ENCODE measurements around the gene CIROP. TPM values are rescaled to one million over a fixed set of nuclear protein-coding genes. Genes with fewer than 3 reads are reported as not detected.
A peak's percentile ranks its signal among the peaks of the same experiment; 100 is the strongest.

The CIROP gene
- total and polyA plus RNA-seq, 3 experiments from 2014 or later = not detected

DNA sequence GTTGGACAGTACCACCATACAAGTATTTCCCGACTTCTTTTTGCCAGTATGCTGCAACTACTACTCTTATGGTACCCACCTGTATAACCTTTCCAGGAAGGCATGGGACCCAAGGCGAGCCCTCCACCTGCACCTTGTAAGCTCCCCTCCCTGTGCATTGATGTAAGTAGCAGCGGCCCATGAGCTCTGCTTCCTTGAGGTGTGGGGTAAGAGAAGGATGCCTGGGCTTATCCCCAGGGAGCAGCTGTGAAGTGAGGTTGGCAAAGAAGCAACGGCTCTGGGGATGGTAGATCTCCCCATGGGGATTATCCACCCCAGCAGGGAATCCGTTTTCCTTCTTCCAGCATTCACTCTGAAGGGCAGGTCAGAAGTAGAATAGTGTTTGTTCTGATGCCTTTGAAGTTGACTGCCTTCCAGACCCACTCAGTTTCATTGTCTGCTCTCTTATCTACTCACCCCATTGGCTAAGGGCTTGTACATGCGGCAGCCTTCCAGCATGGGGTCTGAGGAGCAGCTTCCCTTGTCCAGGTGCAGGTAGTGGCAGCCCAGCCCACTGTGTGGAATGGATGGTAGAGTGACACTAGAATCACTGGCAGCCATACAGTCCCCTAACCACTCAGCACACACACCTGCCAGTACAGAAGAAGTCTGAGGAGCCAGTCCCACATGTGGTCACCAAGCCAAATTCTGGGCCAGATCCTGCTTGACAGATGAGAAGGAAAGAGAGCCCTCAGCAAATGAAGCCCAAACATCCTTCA, 3.4 kb downstream of the CIROP start:
- no peaks in the 10 kb centered on the region for H3K27me3 Mint-ChIP-seq

DNA sequence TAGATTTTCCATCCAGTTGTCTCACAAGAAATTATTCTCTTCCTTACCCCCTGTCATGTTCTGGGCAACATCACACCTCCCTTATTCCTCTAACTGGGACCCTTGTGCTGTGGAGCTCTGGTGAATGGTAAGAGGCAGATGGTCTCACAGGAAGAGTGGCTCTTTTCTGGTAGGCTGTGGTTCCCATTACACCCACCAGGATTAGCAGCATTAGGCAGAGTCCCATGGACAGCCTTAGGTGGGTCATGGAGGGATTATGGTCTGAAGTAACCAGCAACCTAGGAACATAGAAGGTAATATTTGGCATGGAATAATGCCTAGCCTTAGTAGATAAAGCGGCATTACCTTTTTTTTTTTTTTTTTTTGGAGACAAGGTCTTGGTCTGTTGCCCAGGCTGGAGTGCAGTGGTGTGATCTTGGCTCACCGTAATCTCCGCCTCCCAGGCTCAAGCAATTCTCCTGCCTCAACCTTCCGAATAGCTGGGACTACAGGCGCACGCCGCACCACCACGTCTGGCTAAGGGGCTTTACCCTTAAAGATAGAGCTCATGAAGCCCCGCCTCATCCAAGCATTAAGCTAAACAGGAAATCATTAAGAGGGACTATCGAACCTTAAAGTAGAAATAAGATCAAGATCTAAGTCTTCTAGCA, 5.5 kb downstream of the CIROP start:
- POLR2A ChIA-PET = no interaction called here
- H3K4me3 ChIP-seq (ENCODE audit: low read length) = no peak overlapping the region
- H3K9me3 ChIP-seq (ENCODE audit: low read length) = no peaks in the 10 kb centered on the region
- DNase-seq = no peak
- CTCF ChIA-PET = interaction anchor here (0.8 to 0.9 kb wide), 2 partner anchors 22 to 39 kb away, joined by 3 read pairs; no protein-coding TSS in a partner anchor
- Mint-ChIP-seq H3K36me3 (peaks cover 1 to 28% (median 3%) of the 10 kb centered on the region in 3 donors), H3K4me1 (peaks cover 10 to 36% (median 23%) of the 10 kb centered on the region in 3 donors), H3K4me3 (no peak overlapping the region), H3K27me3 (no peaks in the 10 kb centered on the region), H3K27ac (peak overlapping the region in 2 of 8 donors; percentile 10 to 21), H3K9me3 (no peaks in the 10 kb centered on the region)
- H3K36me3 ChIP-seq (ENCODE audit: insufficient read depth, low read length) = peaks cover 19% of the 10 kb centered on the region
- peaks cover 18% of the 10 kb centered on the region for H3K4me1 ChIP-seq (ENCODE audit: insufficient read depth, low read length)
- H3K27me3 ChIP-seq (ENCODE audit: insufficient read depth, low read length, poor library complexity, severe bottlenecking) = no peaks in the 10 kb centered on the region
- no peak overlapping the region for H3K27ac ChIP-seq (ENCODE audit: low read depth, low read length)

More for the DNA sequence above, 3.4 kb downstream of the CIROP start:
- H3K27ac Mint-ChIP-seq = peak overlapping the region in 1 of 8 donors; percentile 85
- H3K9me3 Mint-ChIP-seq = no peaks in the 10 kb centered on the region
- peaks cover 10 to 35% (median 17%) of the 10 kb centered on the region in 3 donors for H3K4me1 Mint-ChIP-seq
- H3K27me3 ChIP-seq (ENCODE audit: insufficient read depth, low read length, poor library complexity, severe bottlenecking) = no peaks in the 10 kb centered on the region
- peaks cover 19% of the 10 kb centered on the region for H3K36me3 ChIP-seq (ENCODE audit: insufficient read depth, low read length)
- peaks cover 2 to 28% (median 3%) of the 10 kb centered on the region in 3 donors for H3K36me3 Mint-ChIP-seq
- peak overlapping the region in 1 of 7 donors; percentile 15 for H3K4me3 Mint-ChIP-seq
- H3K27ac ChIP-seq (ENCODE audit: low read depth, low read length) = no peak overlapping the region
- H3K9me3 ChIP-seq (ENCODE audit: low read length) = no peaks in the 10 kb centered on the region
- H3K4me3 ChIP-seq (ENCODE audit: low read length) = no peak overlapping the region
- H3K4me1 ChIP-seq (ENCODE audit: insufficient read depth, low read length) = peaks cover 18% of the 10 kb centered on the region
- DNase-seq = no peak
- ChIA-PET POLR2A (no interaction called here), CTCF (interaction anchor here (1.2 to 1.7 kb wide), 3 partner anchors 19 to 199 kb away, joined by 3 to 4 read pairs (median 3); no protein-coding TSS in a partner anchor)

DNA sequence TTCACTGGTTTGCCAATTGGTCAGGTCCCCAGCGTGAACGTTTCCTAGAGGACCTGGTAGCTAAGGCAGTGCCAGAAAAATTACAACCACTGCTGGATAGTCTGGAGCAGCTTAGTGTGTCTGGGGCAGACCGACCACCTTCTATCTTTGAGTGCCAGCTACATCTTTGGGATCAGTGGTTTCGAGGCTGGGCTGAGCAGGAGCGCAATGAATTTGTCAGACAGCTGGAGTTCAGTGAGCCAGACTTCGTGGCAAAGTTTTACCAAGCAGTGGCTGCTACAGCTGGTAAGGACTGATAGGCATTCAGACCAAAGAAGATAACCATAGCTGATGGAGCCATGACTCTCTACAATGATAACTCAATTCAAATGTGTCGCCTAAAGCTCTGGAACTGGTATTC, 7.0 kb downstream of the CIROP start:
- CTCF ChIA-PET = interaction anchor here (0.8 to 5.1 kb wide), 4 partner anchors 23 to 111 kb away, joined by 3 to 31 read pairs (median 6); no protein-coding TSS in a partner anchor
- DNase-seq = no peak
- H3K27me3 Mint-ChIP-seq = no peaks in the 10 kb centered on the region
- H3K4me1 ChIP-seq (ENCODE audit: insufficient read depth, low read length) = peaks cover 32% of the 10 kb centered on the region
- peaks cover 24% of the 10 kb centered on the region for H3K36me3 ChIP-seq (ENCODE audit: insufficient read depth, low read length)
- H3K4me3 ChIP-seq (ENCODE audit: low read length) = no peak overlapping the region
- no peak overlapping the region for H3K27ac ChIP-seq (ENCODE audit: low read depth, low read length)
- H3K4me1 Mint-ChIP-seq = peaks cover 10 to 36% (median 32%) of the 10 kb centered on the region in 3 donors
- no peaks in the 10 kb centered on the region for H3K9me3 Mint-ChIP-seq
- POLR2A ChIA-PET = no interaction called here
- peaks cover 1 to 35% (median 3%) of the 10 kb centered on the region in 3 donors for H3K36me3 Mint-ChIP-seq
- H3K27ac Mint-ChIP-seq = peak overlapping the region in 6 of 8 donors; percentile 7 to 66 (median 50)
- no peaks in the 10 kb centered on the region for H3K9me3 ChIP-seq (ENCODE audit: low read length)
- H3K4me3 Mint-ChIP-seq = peak overlapping the region in 1 of 7 donors; percentile 8
- no peaks in the 10 kb centered on the region for H3K27me3 ChIP-seq (ENCODE audit: insufficient read depth, low read length, poor library complexity, severe bottlenecking)

DNA sequence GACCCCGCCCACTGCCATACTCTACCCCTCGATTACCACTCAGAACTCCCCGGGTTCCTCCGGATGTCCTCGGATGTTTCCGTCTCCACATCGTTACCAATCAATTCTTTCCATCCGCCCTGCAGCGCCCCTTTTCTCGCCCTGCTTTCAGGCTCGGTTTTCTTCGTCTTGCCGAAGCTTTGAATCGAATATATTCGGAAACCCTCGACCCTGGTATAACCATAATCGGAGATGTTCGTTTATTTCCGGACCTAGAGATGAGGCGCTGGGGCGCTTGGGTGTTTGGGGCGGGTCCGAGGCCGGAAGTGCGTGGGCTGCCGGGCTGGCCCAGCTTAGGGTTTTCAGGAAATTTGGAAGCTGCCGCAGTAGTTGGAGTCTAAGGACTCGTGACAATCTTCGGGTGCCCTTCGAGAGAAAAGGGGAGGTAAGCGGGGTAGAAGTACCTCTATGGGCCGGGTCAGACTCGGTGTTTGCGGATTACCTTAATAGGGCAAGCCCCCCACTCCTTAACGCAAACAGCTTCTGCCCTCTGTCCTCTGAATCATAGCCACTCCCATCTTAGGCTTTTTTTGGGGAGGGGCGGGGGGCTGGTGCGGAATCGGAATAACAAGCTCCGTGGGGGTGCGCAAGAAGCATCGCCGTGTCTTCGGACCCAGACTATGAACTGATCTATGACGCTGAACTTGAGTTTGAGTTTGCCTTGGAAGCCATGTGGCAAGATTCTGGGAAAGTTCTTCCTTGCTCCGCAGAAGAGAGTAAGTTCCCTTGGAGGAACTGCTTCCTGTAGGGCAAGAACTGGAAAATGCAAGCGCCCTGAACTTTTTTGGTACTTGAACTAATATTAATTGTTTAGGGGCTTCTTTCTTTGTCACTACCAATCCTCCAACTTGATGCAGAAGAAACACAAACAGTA, 9.3 kb downstream of the CIROP start, which contains the start of gene C14orf119:
Gene C14orf119, plus strand, starts transcription at position 310 of the 913 bp plus-strand sequence. CDS start 2,154 bp downstream, outside the sequence.
- peak within 1 kb of the TSS; percentile 97 for H3K27ac ChIP-seq (ENCODE audit: low read depth, low read length)
- Mint-ChIP-seq H3K4me1 (peaks cover 13 to 41% (median 36%) of the 10 kb centered on the region in 3 donors), H3K27ac (no peak within 1 kb of the TSS), H3K36me3 (peaks cover 5 to 50% (median 8%) of the 10 kb centered on the region in 3 donors), H3K9me3 (no peaks in the 10 kb centered on the region), H3K27me3 (no peaks in the 10 kb centered on the region), H3K4me3 (no peak within 1 kb of the TSS)
- peaks cover 34% of the 10 kb centered on the region for H3K36me3 ChIP-seq (ENCODE audit: insufficient read depth, low read length)
- H3K9me3 ChIP-seq (ENCODE audit: low read length) = no peaks in the 10 kb centered on the region
- H3K4me3 ChIP-seq (ENCODE audit: low read length) = peak within 1 kb of the TSS; percentile 97
- H3K4me1 ChIP-seq (ENCODE audit: insufficient read depth, low read length) = peaks cover 38% of the 10 kb centered on the region
- ChIA-PET POLR2A (interaction anchor here (0.6 to 2.8 kb wide), 16 partner anchors 18 to 1869 kb away, joined by 3 to 32 read pairs (median 8); partner anchors contain the start of genes OXA1L, PABPN1, PPP1R3E and PRMT5), CTCF (interaction anchor here (0.7 to 5.1 kb wide), 16 partner anchors 10 to 226 kb away, joined by 3 to 35 read pairs (median 6); partner anchors contain the start of genes AJUBA, CEBPE, LRP10 and PABPN1)
- DNase-seq = peak; percentile 99 to 100 (median 100)
- no peaks in the 10 kb centered on the region for H3K27me3 ChIP-seq (ENCODE audit: insufficient read depth, low read length, poor library complexity, severe bottlenecking)

DNA sequence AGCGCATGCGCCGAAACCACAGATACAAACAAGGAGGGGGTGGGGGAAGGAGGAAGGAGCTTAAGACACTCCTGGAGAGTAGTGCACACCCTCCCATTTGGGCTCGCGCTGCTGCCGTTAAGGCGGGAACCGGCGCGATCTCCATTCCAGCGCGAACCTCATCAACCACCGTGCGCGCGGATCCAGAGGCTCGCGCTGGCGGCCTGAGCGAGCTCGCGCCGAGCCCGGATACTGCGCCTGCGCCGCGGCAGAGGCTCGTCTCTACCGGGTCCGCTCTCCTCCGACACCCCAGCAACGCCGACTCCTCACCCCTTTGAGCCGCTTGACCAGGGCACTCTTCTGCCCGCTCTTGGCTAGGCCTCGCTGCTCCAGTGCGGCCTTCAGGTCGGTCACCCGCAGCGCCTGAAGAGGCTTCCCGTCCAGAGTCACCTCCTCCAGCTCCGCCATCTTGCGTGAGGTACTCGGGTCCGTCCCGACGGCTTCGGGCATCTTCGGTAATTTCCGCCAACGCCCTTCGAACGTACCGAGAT, 10.1 kb downstream of the CIROP start, which contains the start of gene ACIN1:
Gene ACIN1, minus strand, starts transcription at position 471 of the 530 bp plus-strand sequence. Its CDS starts 24 bp downstream, at position 447.
- Mint-ChIP-seq H3K27ac (no peak within 1 kb of the TSS), H3K27me3 (no peaks in the 10 kb centered on the region), H3K9me3 (no peaks in the 10 kb centered on the region), H3K36me3 (peaks cover 8 to 56% (median 9%) of the 10 kb centered on the region in 3 donors), H3K4me3 (no peak within 1 kb of the TSS), H3K4me1 (peaks cover 19 to 42% (median 40%) of the 10 kb centered on the region in 3 donors)
- Histone ChIP-seq H3K27me3 (ENCODE audit: insufficient read depth, low read length, poor library complexity, severe bottlenecking) (no peaks in the 10 kb centered on the region), H3K4me3 (ENCODE audit: low read length) (peak within 1 kb of the TSS; percentile 97), H3K27ac (ENCODE audit: low read depth, low read length) (peak within 1 kb of the TSS; percentile 97), H3K4me1 (ENCODE audit: insufficient read depth, low read length) (peaks cover 38% of the 10 kb centered on the region), H3K36me3 (ENCODE audit: insufficient read depth, low read length) (peaks cover 42% of the 10 kb centered on the region), H3K9me3 (ENCODE audit: low read length) (no peaks in the 10 kb centered on the region)
- peak in 2 of 5 donors; percentile 62 to 84 for DNase-seq
- POLR2A ChIA-PET = interaction anchor here (0.6 to 2.8 kb wide), 15 partner anchors 17 to 1868 kb away, joined by 3 to 32 read pairs (median 9); partner anchors contain the start of genes OXA1L, PABPN1, PPP1R3E and PRMT5
- CTCF ChIA-PET = interaction anchor here (0.7 to 5.1 kb wide), 17 partner anchors 9 to 227 kb away, joined by 3 to 35 read pairs (median 6); partner anchors contain the start of genes AJUBA, CEBPE, LRP10 and PABPN1

DNA sequence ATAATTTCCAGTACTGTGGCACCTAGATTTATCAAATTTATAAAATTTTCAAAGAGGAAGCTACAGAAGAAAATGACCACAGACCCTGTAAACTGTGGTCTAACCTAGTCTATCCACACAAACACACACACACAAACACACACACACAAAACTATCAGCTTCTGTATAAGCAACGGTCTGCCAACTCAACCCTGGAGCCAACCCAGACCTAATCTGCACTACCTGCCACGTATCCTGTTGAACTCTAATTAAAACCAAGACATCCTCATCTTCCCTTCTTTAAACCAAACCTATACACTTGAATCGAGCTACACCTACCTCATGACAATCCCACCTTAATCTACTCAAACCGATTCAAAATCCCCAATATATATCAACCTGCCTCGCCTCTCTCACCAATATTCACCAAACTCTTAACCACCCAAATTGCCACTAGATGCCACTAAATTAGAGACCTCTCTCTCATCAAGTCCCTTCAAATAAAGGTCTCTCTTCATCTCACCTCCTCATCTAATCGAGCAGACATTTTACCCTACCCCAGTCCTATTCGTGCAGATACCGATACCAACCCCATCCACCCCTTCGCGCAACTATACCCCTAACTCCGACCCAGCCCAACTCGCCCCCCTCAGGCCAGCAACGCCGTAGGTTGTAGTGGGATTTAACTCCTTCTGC, 10.7 kb downstream of the CIROP start:
- DNase-seq = no peak
- no peak overlapping the region for H3K4me3 Mint-ChIP-seq
- ChIA-PET POLR2A (interaction anchor here (0.6 to 2.8 kb wide), 12 partner anchors 16 to 1349 kb away, joined by 3 to 32 read pairs (median 8); partner anchors contain the start of genes OXA1L, PPP1R3E, PRMT5 and RBM23), CTCF (interaction anchor here (1.0 to 5.1 kb wide), 13 partner anchors 8 to 227 kb away, joined by 3 to 35 read pairs (median 6); partner anchors contain the start of genes AJUBA, CEBPE, PABPN1 and PPP1R3E)
- peaks cover 11 to 56% (median 14%) of the 10 kb centered on the region in 3 donors for H3K36me3 Mint-ChIP-seq
- Histone ChIP-seq H3K27ac (ENCODE audit: low read depth, low read length) (peak overlapping the region; percentile 97), H3K36me3 (ENCODE audit: insufficient read depth, low read length) (peaks cover 46% of the 10 kb centered on the region), H3K4me3 (ENCODE audit: low read length) (peak overlapping the region; percentile 79), H3K4me1 (ENCODE audit: insufficient read depth, low read length) (peaks cover 38% of the 10 kb centered on the region), H3K27me3 (ENCODE audit: insufficient read depth, low read length, poor library complexity, severe bottlenecking) (no peaks in the 10 kb centered on the region), H3K9me3 (ENCODE audit: low read length) (no peaks in the 10 kb centered on the region)
- H3K27ac Mint-ChIP-seq = no peak overlapping the region
- H3K9me3 Mint-ChIP-seq = no peaks in the 10 kb centered on the region
- no peaks in the 10 kb centered on the region for H3K27me3 Mint-ChIP-seq
- peaks cover 17 to 44% (median 44%) of the 10 kb centered on the region in 3 donors for H3K4me1 Mint-ChIP-seq

Measured in CD8-positive, alpha-beta memory T cell (primary cell).